PFSK-1 (cell line): ENCODE data around the gene APOBEC3G.

Experiments
- FOXP2 ChIP-seq: optimal IDR thresholded peaks from 2 replicates; pipeline ENCODE3; 2011; ENCODE audit warnings: borderline replicate concordance, control low read depth, inconsistent platforms; ENCODE audit not compliant: insufficient read depth; ENCODE audit errors: extremely low read length, extremely low read depth
- REST ChIP-seq, 2 experiments: IDR thresholded peaks; 2 replicates each; pipeline versions ENCODE4 v1.6.1 to v1.8.0; 2011 to 2012; ENCODE audit warnings: low read depth in 2 of 2, low read length in 2 of 2, control low read depth in 1 of 2, inconsistent platforms in 1 of 2, mild to moderate bottlenecking in 1 of 2, moderate library complexity in 1 of 2; ENCODE audit not compliant: insufficient read depth in 1 of 2
- TAF1 ChIP-seq: IDR thresholded peaks from 2 replicates; pipeline ENCODE4 v1.6.1; 2012; ENCODE audit warnings: low read length, control low read depth, borderline replicate concordance; ENCODE audit not compliant: insufficient read depth

DNA sequence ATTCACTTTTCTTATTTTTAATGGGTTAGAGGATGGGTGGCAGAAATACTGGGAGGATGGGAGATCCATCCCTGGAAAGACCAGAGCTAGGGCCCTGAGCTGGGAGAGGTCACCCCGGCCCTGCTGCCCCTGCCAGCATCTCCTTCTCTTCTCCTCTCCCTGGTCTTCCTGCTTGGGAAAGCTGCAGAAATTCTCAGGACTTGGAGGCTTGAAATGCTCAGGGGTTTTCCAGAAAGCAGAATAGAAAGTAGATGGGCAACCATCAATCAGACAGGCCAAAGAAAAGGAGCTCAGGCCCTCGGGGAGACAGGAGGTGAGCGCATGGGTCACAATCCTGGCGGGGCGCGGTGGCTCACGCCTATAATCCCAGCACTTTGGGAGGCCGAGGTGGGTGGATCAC lies 21.5 kb downstream of the APOBEC3G start:
- TF ChIP-seq REST (IDR thresholded peaks at IDR 0.05; ENCODE audit: insufficient read depth in 1 of 2, low read depth in 2 of 2, low read length in 2 of 2) (no peak), FOXP2 (no peak), TAF1 (no peak)
